Activated CD8-positive, alpha-beta memory T cell treated with anti-CD3 and anti-CD28 coated beads, Interleukin-2, amount 50 U/mL, for 24 hours (primary cell): ENCODE measurements around the gene NUMB.

ENCODE experiments used
- DNase-seq: peaks from one replicate; pipeline ENCODE4 v3.0.0-alpha.2; 2020; ENCODE audit errors: extremely low read depth

The NUMB gene

DNA sequence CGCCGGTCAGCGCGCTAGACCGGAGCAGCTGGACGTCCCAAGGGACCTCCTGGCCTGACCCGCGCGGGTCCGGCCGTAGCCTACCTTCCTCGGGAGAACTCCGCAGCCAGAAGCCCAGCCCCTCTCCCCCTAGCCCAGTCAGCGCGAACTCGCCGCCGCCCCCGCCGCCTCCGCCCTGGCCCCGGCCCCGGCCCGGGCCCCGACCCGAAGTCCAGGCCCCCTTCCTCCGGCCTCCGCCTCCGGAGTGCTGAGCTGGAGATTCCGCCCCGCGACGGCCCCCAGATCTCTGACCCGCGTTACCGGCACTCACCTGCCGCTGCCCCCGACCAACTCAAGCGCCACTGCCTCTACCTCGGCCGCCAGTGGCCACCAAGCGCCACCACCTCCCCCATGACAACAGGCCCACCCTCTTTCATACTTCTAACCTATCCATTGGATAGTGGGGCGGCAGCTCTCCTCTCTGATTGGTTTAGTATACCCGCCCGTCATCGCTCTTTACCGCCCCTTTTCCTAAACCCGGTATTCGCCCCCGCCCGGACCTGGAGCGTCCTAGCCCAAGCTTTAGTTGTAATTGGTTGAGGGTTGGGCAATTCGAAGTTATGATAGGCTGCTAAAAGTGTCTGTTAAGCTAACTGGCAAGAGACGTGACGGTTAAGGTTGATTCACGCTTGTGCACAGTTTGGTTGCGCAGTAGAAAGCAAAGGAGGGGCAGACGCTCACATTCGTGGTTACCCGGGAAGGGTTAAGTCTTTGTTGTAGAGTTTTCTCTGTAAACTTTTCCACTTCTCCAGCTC lies at the start of gene NUMB:
NUMB (minus strand) TSS at position 364 of the 794 bp plus-strand sequence. CDS start 102,795 bp downstream, outside the sequence.
- peak; percentile 97 for DNase-seq

DNA sequence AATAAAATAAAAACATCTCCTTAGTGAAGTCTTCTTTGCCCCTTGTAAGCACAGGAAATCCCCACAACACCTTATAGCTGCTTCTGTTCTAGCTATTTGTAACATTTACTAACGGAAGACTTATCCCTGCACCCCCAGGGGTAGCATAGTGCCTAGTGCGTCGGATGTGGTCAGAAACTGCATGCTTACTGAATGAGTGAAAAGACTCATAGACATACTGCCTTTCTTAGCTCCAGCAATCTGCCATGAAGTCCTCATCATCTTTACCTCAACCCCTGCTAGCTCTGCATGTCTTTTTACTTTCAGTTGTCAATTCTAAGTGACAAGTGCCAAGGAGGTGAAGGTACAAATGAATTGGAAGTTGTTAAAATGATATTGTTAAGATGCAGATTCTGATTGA lies 45.3 kb upstream of the NUMB start:
- DNase-seq: no peak

- DNase-seq: no peak
These were observed 43.8 kb upstream of the NUMB start for GRCh38 chr14:73502017-73502619.

- no peak for DNase-seq
These were observed 42.0 kb upstream of the NUMB start for GRCh38 chr14:73500360-73500759.

DNA sequence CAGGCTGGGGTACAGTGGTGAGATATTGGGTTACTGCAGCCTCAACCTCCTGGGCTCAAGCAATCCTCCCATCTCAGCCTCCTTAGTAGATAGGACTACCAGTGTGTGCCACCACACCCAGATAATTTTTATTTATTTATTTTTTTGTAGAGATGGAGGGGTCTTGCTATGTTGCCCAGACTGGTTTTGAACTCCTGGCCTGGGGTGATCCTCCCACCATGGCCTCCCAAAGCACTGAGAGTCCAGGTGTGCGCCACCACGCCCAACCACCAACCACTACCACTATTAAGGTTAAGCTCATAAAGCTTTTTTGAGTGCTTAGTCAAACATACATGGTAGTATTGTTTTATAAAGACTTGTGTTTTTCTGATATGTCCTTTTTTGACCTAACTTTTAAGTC lies 36.2 kb upstream of the NUMB start:
- DNase-seq: no peak

- no peak for DNase-seq
These were observed 34.3 kb upstream of the NUMB start for GRCh38 chr14:73492670-73493069.

- no peak for DNase-seq
These were observed 33.8 kb upstream of the NUMB start for GRCh38 chr14:73492043-73492552.

DNA sequence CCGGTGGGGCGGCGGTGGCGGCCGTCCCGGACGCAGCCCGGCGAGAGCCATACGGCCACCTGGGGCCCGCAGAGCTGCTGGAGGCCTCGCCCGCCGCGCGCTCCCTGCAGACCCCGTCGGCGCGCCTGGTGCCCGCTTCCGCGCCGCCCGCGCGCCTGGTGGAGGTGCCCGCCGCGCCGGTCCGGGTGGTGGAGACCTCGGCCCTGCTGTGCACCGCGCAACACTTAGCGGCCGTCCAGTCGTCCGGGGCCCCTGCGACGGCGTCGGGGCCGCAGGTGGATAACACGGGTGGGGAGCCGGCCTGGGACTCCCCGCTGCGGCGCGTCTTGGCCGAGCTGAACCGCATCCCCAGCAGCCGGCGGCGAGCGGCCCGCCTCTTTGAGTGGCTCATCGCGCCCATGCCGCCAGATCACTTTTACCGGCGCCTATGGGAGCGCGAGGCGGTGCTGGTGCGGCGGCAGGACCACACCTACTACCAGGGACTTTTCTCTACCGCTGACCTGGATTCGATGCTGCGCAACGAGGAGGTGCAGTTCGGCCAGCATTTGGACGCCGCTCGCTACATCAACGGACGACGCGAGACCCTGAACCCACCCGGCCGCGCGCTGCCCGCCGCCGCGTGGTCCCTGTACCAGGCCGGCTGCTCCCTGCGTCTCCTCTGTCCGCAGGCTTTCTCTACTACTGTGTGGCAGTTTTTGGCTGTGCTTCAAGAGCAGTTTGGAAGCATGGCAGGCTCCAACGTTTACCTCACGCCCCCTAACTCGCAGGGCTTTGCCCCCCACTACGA lies 33.1 kb upstream of the NUMB start:
- DNase-seq: peak; percentile 24

GRCh38 chr14:73489481-73490175 lies 31.3 kb upstream of the NUMB start:
- no peak for DNase-seq

DNA sequence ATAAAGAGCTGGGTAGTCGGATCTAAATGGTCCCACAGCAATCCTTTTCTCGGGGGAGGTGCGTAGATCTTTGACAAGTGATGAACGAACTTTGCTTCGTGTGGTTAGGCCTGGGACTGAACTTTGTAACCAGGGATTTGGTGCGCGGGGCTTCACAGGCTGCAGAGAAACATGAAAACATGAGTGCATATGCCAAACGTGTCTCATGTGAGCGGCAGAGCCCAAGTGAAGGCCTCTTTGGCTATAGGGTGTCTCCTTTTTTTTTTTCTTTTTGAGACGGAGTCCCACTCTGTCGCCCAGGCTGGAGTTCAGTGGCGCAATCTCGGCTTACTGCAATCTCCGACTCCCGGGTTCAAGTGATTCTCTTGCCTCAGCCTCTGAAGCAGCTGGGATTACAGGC lies 20.3 kb upstream of the NUMB start:
- DNase-seq: no peak

GRCh38 chr14:73477618-73478266 lies 19.4 kb upstream of the NUMB start:
- no peak for DNase-seq

- no peak for DNase-seq
These were observed 18.1 kb upstream of the NUMB start for GRCh38 chr14:73476451-73476931.

- no peak for DNase-seq
These were observed 16.6 kb upstream of the NUMB start for GRCh38 chr14:73474952-73475351.

- DNase-seq: no peak
These were observed 14.1 kb upstream of the NUMB start for GRCh38 chr14:73472185-73473114.

GRCh38 chr14:73471582-73472184 lies 13.3 kb upstream of the NUMB start:
- DNase-seq: no peak

DNA sequence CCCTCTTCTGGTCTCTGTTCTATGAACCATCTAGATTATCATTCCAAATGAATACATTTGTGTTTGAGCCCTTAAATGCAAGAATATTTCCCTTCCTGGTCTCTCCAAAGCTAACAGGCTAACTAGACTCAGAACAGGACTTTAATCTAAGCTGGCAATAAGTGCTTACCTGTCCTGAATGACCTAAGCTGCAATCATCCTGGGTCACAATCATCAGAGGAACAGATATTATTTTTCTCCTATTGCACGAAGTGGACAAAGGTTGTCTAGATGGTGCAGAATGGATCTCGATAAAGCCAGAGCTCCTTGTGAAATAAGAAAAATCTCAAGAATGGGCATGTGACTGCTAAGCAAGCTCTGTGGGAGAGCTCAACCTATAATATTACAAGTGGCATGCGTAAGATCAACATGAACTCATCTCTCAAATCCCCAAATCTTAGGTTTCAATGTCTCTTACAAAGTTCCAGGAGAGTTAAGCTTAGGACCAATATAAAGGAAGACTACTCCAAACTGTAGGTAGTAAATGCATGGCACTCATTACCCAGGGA lies 10.6 kb upstream of the NUMB start:
- no peak for DNase-seq

GRCh38 chr14:73467800-73468199 lies 9.5 kb upstream of the NUMB start:
- DNase-seq: no peak

DNA sequence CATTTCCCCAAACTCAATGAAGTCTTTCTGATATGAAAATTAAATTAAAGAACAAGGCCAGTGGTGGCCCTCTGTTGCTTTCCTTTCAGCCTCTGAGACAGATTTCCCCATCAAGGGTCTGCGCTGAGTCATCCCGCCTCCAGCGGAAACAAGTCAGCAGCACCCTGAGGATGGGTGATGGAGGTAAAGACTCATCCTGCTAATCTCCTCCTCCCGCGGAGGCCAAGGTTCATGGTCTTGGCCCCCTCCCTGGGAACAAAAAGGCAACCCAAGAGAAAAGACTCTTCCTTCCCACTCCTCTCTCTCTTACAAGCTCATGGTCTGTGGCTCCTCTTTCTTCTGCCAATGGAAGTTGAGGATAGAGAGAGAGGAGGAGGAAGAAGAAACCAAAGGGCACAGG lies 9.0 kb upstream of the NUMB start:
- peak; percentile 34 for DNase-seq

GRCh38 chr14:73466861-73467260 lies 8.5 kb upstream of the NUMB start:
- no peak for DNase-seq
